ENCODE results near the gene FGFBP2. TPM values are rescaled to one million over a fixed set of nuclear protein-coding genes. Genes with fewer than 3 reads are reported as not detected.
A peak's percentile ranks its signal among the peaks of the same experiment; 100 is the strongest.

FGFBP2 gene
- total RNA-seq, 1 donor from 2014 or later: not detected

GRCh38 chr4:15921592-15921932, 41.4 kb downstream of the FGFBP2 start:
- Mint-ChIP-seq H3K27me3 (ENCODE audit: low read depth, unreplicated experiment) (no peaks in the 10 kb centered on the region), H3K27ac (ENCODE audit: unreplicated experiment) (peak overlapping the region; percentile 95), H3K9me3 (ENCODE audit: unreplicated experiment) (no peaks in the 10 kb centered on the region), H3K4me3 (ENCODE audit: unreplicated experiment) (no peak overlapping the region), H3K36me3 (ENCODE audit: low read depth, unreplicated experiment) (no peaks in the 10 kb centered on the region), H3K4me1 (ENCODE audit: low read depth, unreplicated experiment) (peaks cover 26% of the 10 kb centered on the region)
- Histone ChIP-seq H3K9me3 (ENCODE audit: insufficient read depth, low read depth, low read length) (no peaks in the 10 kb centered on the region), H3K4me1 (ENCODE audit: insufficient read depth, low read length) (peaks cover 21% of the 10 kb centered on the region), H4K20me1 (ENCODE audit: insufficient read depth, low read length) (no peaks in the 10 kb centered on the region), H3K27ac (ENCODE audit: low read depth, low read length) (peak overlapping the region; percentile 98), H3K9ac (ENCODE audit: low read length) (peak overlapping the region; percentile 36), H3K27me3 (ENCODE audit: insufficient read depth, low read length) (no peaks in the 10 kb centered on the region), H3K36me3 (ENCODE audit: insufficient read depth, low read length) (no peaks in the 10 kb centered on the region), H3K4me3 (ENCODE audit: insufficient read depth, low read depth, low read length) (no peak overlapping the region), H2AFZ (ENCODE audit: low read depth, low read length) (no peak overlapping the region), H3K79me2 (ENCODE audit: insufficient read depth, low read length) (no peaks in the 10 kb centered on the region), H3K4me2 (ENCODE audit: low read length) (peak overlapping the region; percentile 80)
- FAIRE-seq (no peak), DNase-seq (ENCODE audit: low read depth) (no peak)
- TF ChIP-seq CTCF (IDR thresholded peaks at IDR 0.05; ENCODE audit: insufficient read depth, low read depth, low read length) (no peak), EZH2 (IDR thresholded peaks at IDR 0.05; ENCODE audit: insufficient read depth, low read length) (no peak)

DNA sequence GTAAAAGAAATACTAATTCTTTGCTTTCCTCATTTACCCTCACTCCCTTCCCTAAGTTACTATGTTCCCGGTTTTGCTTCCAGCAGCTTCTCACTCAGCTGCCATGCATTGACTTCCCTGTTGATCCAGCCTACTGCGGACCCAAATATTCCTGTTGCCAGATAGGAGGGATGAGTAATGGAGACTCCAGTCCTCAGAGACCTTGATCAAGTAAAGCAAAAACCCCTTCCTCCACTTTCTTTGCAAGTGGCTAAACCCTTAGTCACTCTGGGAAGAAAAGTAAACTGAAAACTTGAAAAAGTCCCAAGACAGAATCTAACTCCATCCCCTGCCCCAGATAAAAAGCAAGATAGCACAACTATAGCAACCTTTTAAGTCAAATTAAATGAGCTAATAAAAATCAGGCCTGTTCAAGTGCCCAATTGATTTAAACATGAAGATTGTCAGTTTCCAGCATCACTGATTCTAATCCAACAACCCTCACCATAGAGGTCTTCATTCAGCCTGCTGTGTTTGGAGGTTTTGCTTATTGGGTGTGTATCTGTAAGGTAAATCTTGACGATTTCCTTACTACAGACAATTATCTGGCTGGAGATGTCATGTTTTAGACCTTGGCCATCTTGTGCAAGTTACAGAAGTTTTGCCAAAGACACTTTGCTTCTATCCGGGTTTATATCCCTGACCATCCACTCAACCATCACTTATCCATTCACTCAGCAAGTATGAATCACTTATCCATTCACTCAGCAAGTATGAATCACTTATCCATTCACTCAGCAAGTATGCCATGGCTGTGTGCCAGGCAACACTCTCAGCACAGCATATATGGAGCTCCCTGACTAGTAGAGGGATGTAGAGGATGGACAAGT, 42.0 kb downstream of the FGFBP2 start:
- peaks cover 26% of the 10 kb centered on the region for H3K4me1 Mint-ChIP-seq (ENCODE audit: low read depth, unreplicated experiment)
- H3K4me3 Mint-ChIP-seq (ENCODE audit: unreplicated experiment): no peak overlapping the region
- DNase-seq (ENCODE audit: low read depth): peak; percentile 98
- Histone ChIP-seq H3K27ac (ENCODE audit: low read depth, low read length) (peak overlapping the region; percentile 98), H3K36me3 (ENCODE audit: insufficient read depth, low read length) (no peaks in the 10 kb centered on the region), H3K27me3 (ENCODE audit: insufficient read depth, low read length) (no peaks in the 10 kb centered on the region), H2AFZ (ENCODE audit: low read depth, low read length) (peak overlapping the region; percentile 3), H3K4me1 (ENCODE audit: insufficient read depth, low read length) (peaks cover 21% of the 10 kb centered on the region), H3K9ac (ENCODE audit: low read length) (peak overlapping the region; percentile 75), H4K20me1 (ENCODE audit: insufficient read depth, low read length) (no peaks in the 10 kb centered on the region), H3K4me2 (ENCODE audit: low read length) (peak overlapping the region; percentile 80), H3K9me3 (ENCODE audit: insufficient read depth, low read depth, low read length) (no peaks in the 10 kb centered on the region), H3K79me2 (ENCODE audit: insufficient read depth, low read length) (no peaks in the 10 kb centered on the region), H3K4me3 (ENCODE audit: insufficient read depth, low read depth, low read length) (peak overlapping the region; percentile 26)
- peak overlapping the region; percentile 95 for H3K27ac Mint-ChIP-seq (ENCODE audit: unreplicated experiment)
- H3K9me3 Mint-ChIP-seq (ENCODE audit: unreplicated experiment): peaks cover 2% of the 10 kb centered on the region
- no peak for TF ChIP-seq CTCF (IDR thresholded peaks at IDR 0.05; ENCODE audit: insufficient read depth, low read depth, low read length)
- TF ChIP-seq EZH2 (IDR thresholded peaks at IDR 0.05; ENCODE audit: insufficient read depth, low read length): no peak
- FAIRE-seq: peak; percentile 100
- no peaks in the 10 kb centered on the region for H3K27me3 Mint-ChIP-seq (ENCODE audit: low read depth, unreplicated experiment)
- H3K36me3 Mint-ChIP-seq (ENCODE audit: low read depth, unreplicated experiment): no peaks in the 10 kb centered on the region

All from astrocyte (in vitro differentiated cells and primary cell).